NCI-H345 treated with DMSO at 0.1 percent for 48 hours (cell line): ENCODE measurements around the gene MYCN.
"Not testable (repeated sequence)": the region's sequence is repeated elsewhere in the genome, so short reads cannot be mapped to it uniquely, and the experiment has no call there.

Source experiments
- DNase-seq: peaks from one replicate; lab custom pipeline; 2025; ENCODE audit not compliant: unreplicated experiment; lab: John Stamatoyannopoulos, UW

The MYCN gene

DNA sequence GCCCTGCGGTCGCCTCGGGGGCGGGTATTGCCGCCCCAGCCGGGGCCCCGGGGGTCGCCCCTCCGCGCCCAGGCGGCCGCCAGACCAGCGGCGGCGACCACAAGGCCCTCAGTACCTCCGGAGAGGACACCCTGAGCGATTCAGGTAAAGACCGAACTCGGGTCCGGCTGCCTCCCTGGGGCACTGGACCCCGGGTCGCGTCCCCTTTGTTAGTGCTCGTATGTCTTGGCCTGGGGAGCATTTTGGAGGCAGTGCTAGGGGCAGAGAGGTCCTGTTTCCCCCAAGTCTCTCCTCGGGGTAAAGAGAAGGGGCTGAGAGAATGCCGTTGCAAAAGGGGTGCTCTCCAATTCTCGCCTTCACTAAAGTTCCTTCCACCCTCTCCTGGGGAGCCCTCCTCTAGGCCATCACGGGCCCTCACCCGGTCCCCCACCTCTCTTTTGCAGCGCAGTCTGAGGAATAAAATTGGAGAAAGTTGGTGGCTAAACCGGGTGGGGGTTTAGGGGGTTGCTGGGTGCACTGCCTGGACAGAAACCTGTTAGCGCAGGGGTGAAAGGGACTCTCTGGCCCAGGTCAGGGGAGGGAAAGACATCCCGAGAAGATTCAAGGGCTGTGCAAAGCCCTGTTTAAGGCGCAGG, 2.5 kb downstream of the MYCN start:
- no peak for DNase-seq

DNA sequence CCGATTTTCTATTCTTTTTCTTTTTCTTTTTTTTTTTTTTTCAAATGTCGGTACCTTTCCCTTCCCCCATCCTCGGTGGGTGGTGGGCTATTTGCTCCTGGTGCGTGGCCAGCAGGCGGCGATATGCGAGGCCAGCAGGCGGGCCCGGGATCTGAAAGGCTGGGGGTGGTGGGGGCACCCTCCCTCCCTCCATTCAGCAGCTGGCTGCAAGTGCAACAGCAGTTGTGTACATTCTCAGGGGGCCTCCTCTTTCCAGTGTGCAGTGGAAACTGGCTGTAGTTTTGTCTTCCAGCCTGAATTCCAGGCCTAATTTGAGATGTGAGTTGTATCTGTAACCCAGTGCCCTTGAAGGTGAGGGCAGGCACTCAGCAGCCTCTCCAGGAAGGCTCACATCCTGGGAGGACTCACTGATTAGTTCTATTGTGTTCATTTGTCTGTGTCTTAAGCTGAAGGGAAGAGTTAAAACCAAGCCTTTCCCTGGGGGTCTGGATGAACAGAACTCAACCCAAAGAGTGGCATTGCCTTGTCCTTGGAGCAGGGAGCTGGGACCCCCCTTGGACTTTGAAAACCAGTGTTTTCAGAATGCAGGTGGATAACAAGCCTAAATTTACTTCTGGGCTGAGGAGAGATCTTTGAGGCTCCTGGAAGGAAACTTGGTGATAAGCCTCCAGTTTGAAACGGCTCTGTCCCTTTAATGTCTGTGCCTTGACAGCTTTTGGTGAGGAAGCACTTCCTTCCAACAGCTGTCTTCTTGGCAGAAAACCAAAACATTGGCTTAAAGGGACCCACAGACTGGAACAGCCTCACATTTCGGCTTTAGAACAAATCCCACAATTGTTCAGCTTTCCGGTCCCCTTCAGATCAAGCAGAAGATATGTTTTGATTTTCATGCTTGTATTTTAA, 3.3 kb downstream of the MYCN start:
- DNase-seq = no peak

DNA sequence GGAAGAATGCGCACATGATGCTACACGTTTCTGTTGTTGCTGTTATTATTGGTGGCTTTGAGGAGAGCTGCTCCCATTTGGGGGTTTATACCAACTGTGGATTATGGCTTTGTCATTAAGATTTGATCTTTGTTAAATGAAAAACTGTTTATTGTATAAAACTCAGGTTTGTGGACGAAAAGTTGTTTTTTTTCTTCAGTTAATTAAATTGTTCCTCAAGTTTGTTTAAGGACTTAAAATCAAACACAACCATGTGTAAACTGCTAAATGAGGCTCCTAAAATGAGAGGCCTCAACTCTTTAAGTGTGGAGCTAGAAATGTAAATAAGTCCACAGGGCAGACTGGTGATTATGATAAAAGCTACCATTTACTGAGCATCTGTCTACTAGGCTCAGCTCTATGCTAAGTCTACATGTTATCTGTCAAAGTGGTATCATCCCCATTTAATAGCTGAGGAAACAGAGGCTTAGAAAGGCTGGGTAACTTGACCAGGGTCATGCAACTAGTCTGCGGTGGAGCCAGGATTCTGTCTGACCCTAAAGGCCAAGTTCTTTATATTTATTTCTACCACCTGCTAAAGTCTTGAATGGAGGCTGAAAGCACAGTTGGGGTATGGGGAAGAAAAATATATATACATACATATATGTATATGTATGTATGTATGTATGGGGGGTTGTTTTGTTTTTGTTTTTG, 4.1 kb downstream of the MYCN start:
- DNase-seq = no peak

DNA sequence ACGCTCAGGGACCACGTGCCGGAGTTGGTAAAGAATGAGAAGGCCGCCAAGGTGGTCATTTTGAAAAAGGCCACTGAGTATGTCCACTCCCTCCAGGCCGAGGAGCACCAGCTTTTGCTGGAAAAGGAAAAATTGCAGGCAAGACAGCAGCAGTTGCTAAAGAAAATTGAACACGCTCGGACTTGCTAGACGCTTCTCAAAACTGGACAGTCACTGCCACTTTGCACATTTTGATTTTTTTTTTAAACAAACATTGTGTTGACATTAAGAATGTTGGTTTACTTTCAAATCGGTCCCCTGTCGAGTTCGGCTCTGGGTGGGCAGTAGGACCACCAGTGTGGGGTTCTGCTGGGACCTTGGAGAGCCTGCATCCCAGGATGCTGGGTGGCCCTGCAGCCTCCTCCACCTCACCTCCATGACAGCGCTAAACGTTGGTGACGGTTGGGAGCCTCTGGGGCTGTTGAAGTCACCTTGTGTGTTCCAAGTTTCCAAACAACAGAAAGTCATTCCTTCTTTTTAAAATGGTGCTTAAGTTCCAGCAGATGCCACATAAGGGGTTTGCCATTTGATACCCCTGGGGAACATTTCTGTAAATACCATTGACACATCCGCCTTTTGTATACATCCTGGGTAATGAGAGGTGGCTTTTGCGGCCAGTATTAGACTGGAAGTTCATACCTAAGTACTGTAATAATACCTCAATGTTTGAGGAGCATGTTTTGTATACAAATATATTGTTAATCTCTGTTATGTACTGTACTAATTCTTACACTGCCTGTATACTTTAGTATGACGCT, 5.8 kb downstream of the MYCN start:
- DNase-seq = no peak

DNA sequence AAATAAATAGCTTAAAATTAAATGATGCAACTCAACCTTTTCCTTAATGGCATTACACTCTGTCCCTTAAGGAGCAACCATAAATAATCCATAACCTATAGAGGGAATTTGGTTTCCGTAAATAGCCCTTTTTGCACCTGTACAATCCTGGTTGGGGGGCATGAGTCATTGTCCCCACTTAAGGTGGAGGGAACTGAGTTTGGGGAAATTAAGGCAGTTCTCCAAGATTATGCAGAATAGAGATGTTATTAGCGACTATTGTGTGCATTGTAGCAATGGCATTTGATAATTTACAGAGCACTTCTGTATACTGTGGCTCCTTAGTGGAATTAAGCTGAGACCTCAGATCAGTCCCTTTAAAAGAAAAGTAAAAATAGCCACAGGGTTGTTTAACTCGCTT, 6.6 kb downstream of the MYCN start:
- no peak for DNase-seq

DNA sequence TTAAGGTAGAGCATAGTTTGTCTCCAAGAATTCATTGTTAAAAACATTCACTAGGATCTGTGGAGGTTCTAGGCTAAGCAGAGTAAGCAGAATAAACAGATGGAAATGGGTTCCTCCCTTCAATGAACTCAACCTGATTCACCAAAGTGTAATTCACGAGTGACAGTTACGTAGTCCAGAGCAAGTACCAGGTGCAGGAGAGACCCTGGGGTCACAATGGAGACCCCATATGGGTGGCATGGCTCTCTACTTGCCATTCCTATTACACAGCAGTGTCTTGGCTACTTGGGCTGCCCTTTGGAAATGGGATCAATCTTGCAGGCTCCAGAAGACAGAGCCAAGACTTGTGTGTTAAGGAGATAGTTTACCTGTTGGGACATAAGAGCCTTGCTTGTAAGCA, 7.1 kb downstream of the MYCN start:
- no peak for DNase-seq

DNA sequence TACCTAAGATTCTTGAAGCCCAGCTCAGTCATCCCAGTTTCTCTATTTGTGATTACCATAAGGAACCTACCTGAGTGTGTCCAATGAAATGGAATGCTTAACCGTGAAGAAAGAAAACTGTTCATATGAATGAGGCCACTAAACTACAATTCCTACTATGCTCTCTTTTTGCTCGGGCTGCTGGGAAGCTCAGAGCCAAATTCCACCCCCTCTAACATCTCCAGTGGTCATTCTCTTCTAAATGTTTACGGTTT, 8.3 kb downstream of the MYCN start:
- no peak for DNase-seq

DNA sequence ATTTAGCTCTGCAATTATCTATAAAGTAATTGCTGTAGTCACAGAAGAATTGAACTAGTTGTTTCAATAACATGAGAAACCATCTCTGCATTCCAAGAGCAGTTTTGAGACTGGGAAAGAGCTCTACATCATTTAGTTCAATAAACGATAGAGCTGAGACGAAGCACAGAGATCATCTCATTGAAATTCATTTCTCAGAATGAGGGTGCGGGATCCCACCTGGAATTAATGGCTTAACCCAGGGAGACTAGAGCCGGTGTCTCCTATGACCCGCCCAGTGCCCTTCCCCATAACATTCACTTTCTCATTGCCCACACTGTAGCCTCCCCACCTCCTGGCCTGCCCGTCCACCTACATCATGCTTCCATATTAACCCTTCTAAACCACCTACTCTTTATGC, 8.8 kb downstream of the MYCN start:
- no peak for DNase-seq

DNA sequence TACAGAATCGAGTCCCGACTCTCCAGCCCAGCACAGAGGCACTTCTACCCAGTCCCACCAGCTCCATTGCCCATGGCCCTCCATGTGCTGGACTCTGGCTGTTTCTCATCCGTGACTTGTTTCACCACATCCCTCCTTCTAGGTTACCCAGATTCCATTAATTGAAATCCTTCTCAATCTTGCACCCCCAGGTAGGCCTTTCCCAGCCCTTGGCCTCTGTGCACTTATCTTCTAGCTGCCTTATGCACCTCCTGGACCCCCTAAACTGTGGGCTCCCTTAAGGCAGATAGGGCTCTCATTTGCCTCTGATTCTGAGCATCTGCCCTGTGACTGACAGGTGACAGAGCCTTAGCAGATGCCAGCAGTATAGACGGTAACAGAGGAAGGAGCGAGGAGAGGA, 9.2 kb downstream of the MYCN start:
- DNase-seq = no peak

DNA sequence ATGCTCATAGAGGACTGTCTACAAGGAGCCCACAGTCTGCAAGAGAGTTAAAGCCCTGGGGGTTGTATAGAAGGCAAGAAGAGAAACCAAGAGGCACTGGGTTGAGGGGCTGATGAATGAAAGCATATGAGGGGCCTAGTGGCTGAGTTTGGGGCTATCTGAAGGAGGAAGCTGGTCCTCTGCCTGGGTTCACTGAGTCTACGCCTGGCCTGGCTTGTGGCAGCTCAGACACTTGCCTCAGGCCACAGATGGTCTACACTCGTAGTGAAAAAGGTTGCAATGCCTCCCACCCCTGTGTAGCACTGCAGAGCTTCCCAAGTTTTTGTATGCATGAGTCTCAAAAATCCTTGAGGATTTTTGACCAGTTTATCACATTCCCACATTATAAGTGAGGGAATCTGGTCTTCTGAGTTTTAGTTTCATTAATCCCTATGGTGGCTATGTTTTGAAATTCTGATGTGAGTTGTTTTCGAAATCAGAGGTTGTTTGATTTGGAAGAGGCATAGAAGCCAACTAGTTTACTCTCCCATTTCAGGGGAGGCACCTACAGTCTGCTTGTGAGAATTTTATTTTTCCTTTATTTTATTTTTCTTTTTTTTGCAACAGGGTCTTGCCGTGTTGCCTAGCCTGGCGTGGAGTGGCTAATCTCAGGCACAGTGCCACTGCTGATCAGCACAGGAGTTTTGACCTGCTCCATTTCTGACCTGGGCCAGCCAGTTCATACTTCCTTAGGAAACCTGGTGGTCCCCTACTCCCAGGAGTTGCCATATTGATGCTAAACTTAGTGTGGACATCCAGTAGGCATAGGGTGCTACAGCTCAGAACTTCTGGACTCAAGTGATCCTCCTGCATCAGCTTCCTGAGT, 10.0 kb downstream of the MYCN start:
- DNase-seq = no peak

DNA sequence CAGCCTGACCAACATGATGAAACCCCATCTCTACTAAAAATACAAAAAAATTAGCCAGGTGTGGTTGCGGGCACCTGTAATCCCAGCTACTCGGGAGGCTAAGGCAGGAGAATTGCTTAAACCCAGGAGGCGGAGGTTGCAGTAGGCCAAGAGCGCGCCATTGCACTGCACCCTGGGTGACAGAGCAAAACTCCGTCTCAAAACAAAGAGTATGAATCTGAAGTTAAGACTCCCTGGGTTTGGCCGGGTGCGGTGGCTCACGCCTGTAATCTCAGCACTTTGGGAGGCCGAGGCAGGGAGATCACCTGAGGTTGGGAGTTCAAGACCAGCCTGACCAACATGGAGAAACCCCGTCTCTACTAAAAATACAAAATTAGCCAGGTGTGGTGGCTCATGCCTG, 11.6 kb downstream of the MYCN start:
- DNase-seq = not testable (repeated sequence)

DNA sequence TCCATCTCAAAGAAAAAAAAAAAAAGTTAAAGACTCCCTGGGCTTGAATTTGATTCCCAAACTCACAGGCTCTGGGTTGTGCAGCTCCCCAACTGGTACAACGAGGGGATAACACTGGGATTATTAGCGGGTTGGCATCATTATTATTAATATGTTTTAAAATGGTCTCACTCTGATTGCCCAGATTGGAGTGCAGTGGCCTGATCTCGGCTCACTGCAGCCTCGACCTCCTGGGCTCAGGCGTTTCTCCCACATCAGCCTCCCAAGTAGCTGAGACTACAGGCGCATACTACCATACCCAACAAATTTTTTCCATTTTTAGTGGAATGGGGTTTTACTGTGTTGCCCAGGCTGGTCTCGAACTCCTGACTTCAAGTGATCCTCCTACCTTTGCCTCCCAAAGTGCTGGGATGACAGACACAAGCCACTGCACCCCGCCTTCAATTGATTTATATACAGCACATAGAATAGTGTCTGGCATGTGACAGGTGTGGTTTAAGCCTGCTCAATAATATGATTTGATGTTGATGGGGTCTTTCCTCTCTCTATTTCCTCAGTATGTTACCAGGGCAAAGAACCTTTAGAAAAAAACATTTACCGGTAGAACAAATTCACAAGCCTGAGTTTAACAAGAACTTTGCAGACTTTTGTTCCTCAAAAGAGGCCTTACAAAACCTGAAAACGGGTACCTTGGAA, 12.2 kb downstream of the MYCN start:
- DNase-seq = no peak

DNA sequence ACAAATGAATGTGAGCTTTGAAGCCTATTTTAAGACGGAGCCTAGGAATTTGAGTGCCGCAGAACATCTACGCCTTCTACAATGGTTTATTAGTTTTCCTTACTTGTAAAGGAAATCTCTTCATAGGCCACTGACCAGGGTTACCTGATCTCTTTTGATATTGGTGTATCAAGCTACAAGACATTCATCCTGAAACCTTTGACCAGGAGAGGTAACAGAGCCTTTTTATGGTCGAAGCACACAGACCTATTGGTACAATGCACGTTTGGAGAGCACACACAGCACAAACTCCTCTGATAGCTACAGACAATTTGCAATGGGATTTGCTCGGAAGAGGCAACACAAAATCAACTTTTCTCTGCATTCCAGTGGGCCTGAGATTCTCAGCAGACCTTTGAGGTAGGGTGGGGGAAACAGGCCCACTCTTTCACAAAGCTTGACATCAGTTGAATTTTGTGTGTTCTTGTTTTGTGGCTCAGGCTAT, 12.8 kb downstream of the MYCN start:
- DNase-seq = no peak

DNA sequence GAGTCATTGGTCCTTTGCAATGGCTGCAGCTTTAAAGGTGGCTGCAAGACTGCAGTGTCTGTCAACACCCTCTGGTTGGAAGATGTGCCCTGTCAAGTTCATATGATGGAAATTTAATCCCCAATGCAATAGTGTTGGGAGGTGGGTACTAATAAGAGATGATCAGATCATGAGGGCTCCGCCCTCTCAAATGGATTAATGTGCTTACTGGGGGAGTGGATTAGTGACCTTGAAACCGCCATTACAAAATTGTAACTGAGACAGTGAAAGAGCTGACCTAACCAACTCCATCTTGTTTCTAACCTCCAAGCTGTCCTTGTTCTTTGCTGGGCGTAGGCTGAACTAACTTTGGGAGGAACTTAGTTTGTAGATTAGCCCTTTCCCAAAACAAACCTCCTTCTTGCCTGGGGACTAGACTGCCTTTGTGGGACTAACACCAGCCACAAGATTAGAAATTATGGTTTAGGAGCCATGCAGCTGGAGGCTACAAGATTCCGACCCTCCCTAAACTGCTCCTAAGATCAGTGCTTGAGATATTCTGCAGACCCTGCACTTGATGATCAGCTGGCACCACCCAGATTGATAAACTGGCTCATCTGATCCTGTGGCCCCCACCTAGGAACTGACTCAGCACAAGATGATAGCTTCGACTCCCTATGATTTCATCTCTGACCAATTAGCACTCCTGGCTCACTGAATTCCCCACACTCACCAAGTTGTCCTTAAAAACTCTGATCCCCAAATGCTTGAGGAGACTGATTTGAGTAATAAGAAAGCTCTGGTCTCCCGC, 13.7 kb downstream of the MYCN start:
- no peak for DNase-seq

DNA sequence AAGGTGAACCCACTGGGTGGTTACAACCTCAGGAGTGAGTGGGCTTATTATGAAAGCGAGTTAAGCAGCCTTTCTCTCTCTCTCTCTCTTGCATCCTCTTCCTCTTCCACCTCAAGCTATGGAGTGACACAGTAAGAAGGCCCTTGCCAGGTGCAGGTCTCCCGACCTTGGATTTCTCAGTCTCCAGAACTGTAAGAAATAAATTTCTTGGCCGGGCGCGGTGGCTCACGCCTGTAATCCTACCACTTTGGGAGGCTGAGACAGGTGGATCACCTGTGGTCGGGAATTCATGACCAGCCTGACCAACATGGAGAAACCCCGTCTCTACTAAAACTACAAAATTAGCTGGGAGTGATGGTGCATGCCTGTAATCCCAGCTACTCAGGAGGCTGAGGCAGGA, 14.4 kb downstream of the MYCN start:
- DNase-seq = no peak

DNA sequence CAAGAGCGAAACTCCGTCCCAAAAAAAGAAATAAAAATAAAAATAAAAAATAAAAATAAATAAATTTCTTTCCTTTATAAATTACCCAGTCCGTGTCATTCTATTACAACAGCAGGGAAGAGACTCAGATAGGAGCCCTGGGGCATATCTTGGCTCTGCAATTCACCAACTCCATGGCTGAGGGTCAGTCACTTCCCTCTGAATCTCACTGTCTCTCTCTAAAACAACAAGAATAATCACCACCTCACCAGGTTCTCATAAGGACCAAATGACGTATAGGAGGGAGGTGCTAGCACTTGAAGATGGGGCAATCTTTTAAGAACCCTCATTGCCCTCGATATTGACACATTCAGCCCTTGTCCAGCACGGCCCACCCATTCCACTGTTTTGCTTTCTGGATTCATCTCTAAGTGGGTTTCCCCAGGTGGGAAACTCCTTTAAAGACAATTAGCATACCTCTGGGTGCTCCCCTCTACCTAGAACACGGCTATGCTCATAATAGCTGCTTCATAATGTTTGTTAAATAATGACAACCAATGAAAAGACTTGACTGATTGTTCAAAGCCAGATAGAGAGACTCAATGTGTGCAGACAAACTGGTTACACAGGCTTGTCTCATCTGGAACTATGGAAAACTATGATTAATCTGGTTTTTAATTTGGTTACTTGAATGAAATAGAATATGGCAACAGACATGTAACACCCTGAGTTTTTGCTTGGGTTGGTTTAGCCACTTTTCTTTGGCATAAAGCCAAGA, 15.1 kb downstream of the MYCN start:
- DNase-seq = no peak

DNA sequence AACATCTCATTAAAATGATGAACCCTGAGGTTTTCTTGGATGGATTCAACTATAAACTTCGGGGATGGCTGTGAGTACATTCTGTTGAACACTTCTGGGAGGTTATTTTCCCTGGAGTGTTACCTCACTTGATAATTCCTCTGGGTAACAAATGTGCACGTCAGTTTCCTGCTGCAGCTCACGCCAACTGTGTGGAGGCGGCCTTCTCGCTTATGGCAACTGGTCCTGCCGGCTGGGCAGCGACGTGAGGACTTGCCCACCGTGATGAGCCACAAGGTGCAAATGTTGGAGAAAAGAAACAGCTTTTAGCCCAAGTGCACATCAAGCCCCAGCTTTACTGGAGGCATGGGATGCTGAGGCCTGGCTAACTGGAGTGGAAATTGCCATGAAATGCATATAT, 15.9 kb downstream of the MYCN start:
- DNase-seq = no peak
